K562 (cell line): ENCODE results near the gene EFCC1. TPM values are rescaled to one million over a fixed set of nuclear protein-coding genes. Genes with fewer than 3 reads are reported as not detected.
A peak's percentile ranks its signal among the peaks of the same experiment; 100 is the strongest.

Experiments
- ATAC-seq: fragments of 200-7000 bp; cut with Tn5 transposase; 3 replicates; pipeline ENCODE4 v1.9.1; 2020; ENCODE audit warnings: moderate library complexity
- BruUV-seq: library from RNA; stranded (reverse); fragments of 400-500 nt; replicated peaks from 2 replicates; lab custom pipeline; 2021; lab: Mats Ljungman, UMichigan
- CTCF ChIA-PET: fragments of 300-600 bp; formaldehyde crosslinking; extraction: SDS; loops from one replicate; lab custom pipeline; 2021; ENCODE audit warnings: low intra/inter-chr PET ratio; lab: Yijun Ruan, JAX
- POLR2A ChIA-PET: fragments of 300-600, 350-650 bp; sonication (Branson Sonifier 250); formaldehyde crosslinking; extraction: SDS; loops from one replicate; lab custom pipeline; 2021; ENCODE audit warnings: antibody characterized with exemption, inconsistent platforms; lab: Yijun Ruan, JAX
- DNase-seq, 4 experiments: peaks; one replicate each; pipeline versions ENCODE4 v3.0.0 to v3.0.0-alpha.2; 2011 to 2018; ENCODE audit warnings: low spot score in 3 of 4, mixed read lengths in 3 of 4; ENCODE audit errors: extremely low read depth in 1 of 4
- FAIRE-seq: peaks from 2 replicates; lab custom pipeline; 2011; peaks lifted over from hg19 to GRCh38; lab: Jason Lieb, UNC
- H2AFZ ChIP-seq: 2 replicates; pipeline ENCODE4 v1.6.0; 2011; ENCODE audit warnings: low read depth, low read length, control low read depth, inconsistent platforms
- H3K27ac ChIP-seq: fragments of 200-600 bp; 3 replicates; pipeline ENCODE4 v1.8.0; 2011; ENCODE audit warnings: low read depth, mild to moderate bottlenecking, control low read depth, inconsistent platforms, low read length, moderate library complexity, mixed read lengths; ENCODE audit errors: extremely low read depth
- H3K27me3 ChIP-seq, 2 experiments: fragments of 300-600 bp in 1 of 2; 2 replicates in 1 of 2; 3 replicates in 1 of 2; pipeline versions ENCODE4 v1.6.0 to v1.8.0; 2011; ENCODE audit warnings: inconsistent platforms in 2 of 2, low read length in 2 of 2, mild to moderate bottlenecking in 1 of 2, mixed read lengths in 1 of 2, moderate library complexity in 1 of 2; ENCODE audit not compliant: control insufficient read depth in 2 of 2, insufficient read depth in 2 of 2
- H3K36me3 ChIP-seq: fragments of 300-600 bp; 3 replicates; pipeline ENCODE4 v1.8.0; 2011; ENCODE audit warnings: mild to moderate bottlenecking, low read length, inconsistent platforms; ENCODE audit not compliant: control insufficient read depth, insufficient read depth
- H3K4me1 ChIP-seq, 2 experiments: fragments of 200-600 bp in 1 of 2; replicated peaks in 1 of 2; 2 replicates in 1 of 2; 3 replicates in 1 of 2; pipeline versions ENCODE4 v1.5.1 to v1.8.0; 2011; ENCODE audit warnings: inconsistent platforms in 2 of 2, low read length in 2 of 2, mild to moderate bottlenecking in 1 of 2, mixed read lengths in 1 of 2, moderate library complexity in 1 of 2; ENCODE audit not compliant: control insufficient read depth in 2 of 2, insufficient read depth in 2 of 2
- H3K4me2 ChIP-seq: 2 replicates; pipeline ENCODE4 v1.6.1; 2011; ENCODE audit warnings: low read length, control low read depth, inconsistent platforms, mixed read lengths; ENCODE audit not compliant: insufficient read depth
- H3K4me3 ChIP-seq: fragments of 200-600 bp; sonication (generic), shearing (Covaris generic); 2 replicates; pipeline ENCODE4 v1.5.1; 2016; ENCODE audit warnings: control low read depth, inconsistent platforms
- H3K79me2 ChIP-seq: fragments of 200-600 bp; 3 replicates; pipeline ENCODE4 v1.8.0; 2011; ENCODE audit warnings: low read length, inconsistent platforms; ENCODE audit not compliant: control insufficient read depth, insufficient read depth
- H3K9ac ChIP-seq, 2 experiments: 2 replicates each; pipeline versions ENCODE4 v1.6.0 to v1.6.1; 2011; ENCODE audit warnings: low read depth in 2 of 2, low read length in 2 of 2, control low read depth in 1 of 2, inconsistent platforms in 1 of 2, mild to moderate bottlenecking in 1 of 2, mixed read lengths in 1 of 2; ENCODE audit not compliant: insufficient read depth in 1 of 2
- H3K9me1 ChIP-seq: one replicate; pipeline ENCODE4 v1.6.0; 2011; ENCODE audit warnings: inconsistent platforms, mild to moderate bottlenecking, low read length, moderate library complexity; ENCODE audit not compliant: control insufficient read depth, insufficient read depth
- H3K9me3 ChIP-seq: replicated peaks from 2 replicates; pipeline ENCODE4 v1.5.1; 2011; ENCODE audit warnings: low read depth, low read length, inconsistent platforms; ENCODE audit not compliant: control insufficient read depth, insufficient read depth
- H4K20me1 ChIP-seq: replicated peaks from 2 replicates; pipeline ENCODE4 v1.6.1; 2011; ENCODE audit warnings: low read length, inconsistent platforms, mixed read lengths; ENCODE audit not compliant: control insufficient read depth, insufficient read depth
- KLF16 ChIP-seq: IDR thresholded peaks from 2 replicates; pipeline ENCODE4 v1.6.1; 2016; ENCODE audit warnings: antibody characterized with exemption
- XRCC5 ChIP-seq: fragments of 200-400 bp; formaldehyde crosslinking; IDR thresholded peaks from 2 replicates; pipeline ENCODE4 v1.6.1; 2017; ENCODE audit warnings: low read depth, mild to moderate bottlenecking, low read length
- ZNF224 ChIP-seq: sonication (generic); formaldehyde crosslinking; IDR thresholded peaks from 2 replicates; pipeline ENCODE4 v1.8.0; 2022; ENCODE audit warnings: mild to moderate bottlenecking, missing genetic modification reagents
- ZNF436 ChIP-seq: fragments of 250-450, 450-650 bp; sonication (Bioruptor Pico); formaldehyde crosslinking; IDR thresholded peaks from 2 replicates; pipeline ENCODE4 v1.7.0; 2020; ENCODE audit warnings: mild to moderate bottlenecking
- WGBS: fragments of 100-300 bp; shearing (Covaris generic); methylation state at CpG from one replicate; pipeline ENCODE4 v1.1.6; 2016; ENCODE audit warnings: low coverage, mixed read lengths; ENCODE audit not compliant: insufficient coverage; ENCODE audit errors: missing lambda C conversion rate; 5-methylcytosine and 5-hydroxymethylcytosine counted together
- in situ Hi-C: fragments of 300-500 bp; cut with MboI; formaldehyde crosslinking; loops from 4 replicates; pipeline ENCODE4 v1.15.0; 2018; ENCODE audit warnings: inconsistent platforms, mixed read lengths
- intact Hi-C: fragments of 100-400 bp; cut with micrococcal nuclease; formaldehyde crosslinking; loops from 2 replicates; pipeline ENCODE4 v1.14.2; 2022
- polyA plus RNA-seq, 8 experiments: library from polyadenylated mRNA; depleted of rRNA in 4 of 8; stranded (reverse) in 5 of 8; unstranded in 3 of 8; fragments of >200 nt; fragmentation: Nextera tagmentation in 2 of 8; fragmentation: Illumina TruSeq in 1 of 8; extraction: Ambion mirVana in 2 of 8; extraction: Trizol in 1 of 8; gene quantifications; 2 replicates each; pipeline versions ENCODE4 v1.2.1 to v1.2.3, GENCODE V29; 2011 to 2014; ENCODE audit warnings: inconsistent platforms in 1 of 8, missing spikeins in 1 of 8
- total RNA-seq, 7 experiments: library from RNA; depleted of rRNA in 6 of 7; stranded (reverse); fragments of >200 nt in 6 of 7; fragmentation: Illumina TruSeq in 2 of 7; extraction: Trizol in 2 of 7; gene quantifications; 2 replicates each; pipeline versions ENCODE4 v1.2.1 to v1.2.3, GENCODE V29; 2011 to 2021; ENCODE audit warnings: low replicate concordance in 1 of 7
- TF ChIP-seq, protein P1 (sequence below): fragments of 250-450 bp; sonication (Bioruptor Pico); IDR thresholded peaks from 2 replicates; pipeline ENCODE4 v1.8.0; 2021; ENCODE audit warnings: moderate library complexity, mild to moderate bottlenecking, inconsistent platforms
- TF ChIP-seq, protein P2 (sequence below): fragments of 250-450 bp; sonication (Bioruptor Pico); IDR thresholded peaks from 2 replicates; pipeline ENCODE4 v1.8.0; 2021; ENCODE audit warnings: mild to moderate bottlenecking, moderate library complexity
- TF ChIP-seq, protein P3 (sequence below): sonication (generic); IDR thresholded peaks from 2 replicates; pipeline ENCODE4 v1.6.1; 2016
- TF ChIP-seq, protein P4 (sequence below), 2 experiments: fragments of 450-650 bp in 1 of 2; sonication (generic) in 1 of 2; formaldehyde crosslinking in 1 of 2; IDR thresholded peaks; 2 replicates each; pipeline versions ENCODE4 v1.7.1 to v1.9.0; 2016 to 2022; ENCODE audit warnings: inconsistent platforms in 1 of 2, mild to moderate bottlenecking in 1 of 2, missing genetic modification reagents in 1 of 2

EFCC1 gene
- total and polyA plus RNA-seq, 9 of the 15 experiments (the other 6 are each of a cell fraction or from before 2014, with no cell fraction given): not detected

DNA sequence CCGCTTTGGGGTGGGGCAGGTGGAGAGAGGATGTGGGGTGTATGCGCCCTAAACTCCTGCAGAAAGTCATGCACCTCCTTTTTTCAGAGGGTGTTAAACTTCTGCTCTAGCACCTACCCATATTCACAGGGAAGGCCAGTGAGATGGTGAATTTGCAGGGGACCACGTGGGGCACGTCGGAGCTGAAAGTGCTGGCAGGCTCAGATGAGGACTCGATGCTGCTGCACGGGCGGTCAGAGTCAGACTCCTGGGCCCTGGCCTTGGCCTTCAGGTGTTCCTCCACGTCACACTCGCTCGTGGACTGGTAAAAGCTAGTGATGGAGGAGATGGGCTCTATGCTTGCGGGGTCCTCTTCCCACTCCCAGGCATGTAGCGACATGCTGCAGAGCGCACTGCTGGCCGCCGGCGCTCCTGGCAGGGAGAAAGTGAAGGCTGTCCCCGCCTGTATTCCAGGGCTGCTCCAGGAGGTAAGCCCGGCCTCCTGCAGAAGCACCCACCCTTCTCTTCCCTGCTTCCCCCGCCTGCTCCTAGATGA is 8.1 kb upstream of the EFCC1 start:
- no peak overlapping the region for H2AFZ ChIP-seq
- peaks cover 0 to 8% of the 10 kb centered on the region in 2 experiments; a peak in 2 of 5 replicates for H3K27me3 ChIP-seq
- POLR2A ChIA-PET: interaction anchor here (0.7 kb wide), 1 partner anchor 15 kb away, joined by 3 read pairs; no protein-coding TSS in a partner anchor
- intact Hi-C loops: no loop called here
- DNase-seq (no peak), ATAC-seq (no peak), FAIRE-seq (no peak)
- H3K27ac ChIP-seq: no peak overlapping the region
- H3K79me2 ChIP-seq: no peaks in the 10 kb centered on the region
- no peak overlapping the region for H3K4me3 ChIP-seq
- H3K4me1 ChIP-seq: peaks cover 7 to 12% of the 10 kb centered on the region in 2 experiments; a peak in 4 of 5 replicates
- WGBS: 55% methylated on average over 7 of the region's 20 CpGs
- no peak overlapping the region for H3K4me2 ChIP-seq
- no TSS peak for BruUV-seq
- no peaks in the 10 kb centered on the region for H4K20me1 ChIP-seq
- in situ Hi-C loops: no loop called here
- CTCF ChIA-PET: no interaction called here
- 0 out of 4 replicates have a peak overlapping the region, but pooled peaks of 1 of the 2 experiments have one; percentile 76 for H3K9ac ChIP-seq
- no peaks in the 10 kb centered on the region for H3K9me3 ChIP-seq
- H3K36me3 ChIP-seq: no peaks in the 10 kb centered on the region
- H3K9me1 ChIP-seq: no peaks in the 10 kb centered on the region
- TF ChIP-seq, protein P1, sequence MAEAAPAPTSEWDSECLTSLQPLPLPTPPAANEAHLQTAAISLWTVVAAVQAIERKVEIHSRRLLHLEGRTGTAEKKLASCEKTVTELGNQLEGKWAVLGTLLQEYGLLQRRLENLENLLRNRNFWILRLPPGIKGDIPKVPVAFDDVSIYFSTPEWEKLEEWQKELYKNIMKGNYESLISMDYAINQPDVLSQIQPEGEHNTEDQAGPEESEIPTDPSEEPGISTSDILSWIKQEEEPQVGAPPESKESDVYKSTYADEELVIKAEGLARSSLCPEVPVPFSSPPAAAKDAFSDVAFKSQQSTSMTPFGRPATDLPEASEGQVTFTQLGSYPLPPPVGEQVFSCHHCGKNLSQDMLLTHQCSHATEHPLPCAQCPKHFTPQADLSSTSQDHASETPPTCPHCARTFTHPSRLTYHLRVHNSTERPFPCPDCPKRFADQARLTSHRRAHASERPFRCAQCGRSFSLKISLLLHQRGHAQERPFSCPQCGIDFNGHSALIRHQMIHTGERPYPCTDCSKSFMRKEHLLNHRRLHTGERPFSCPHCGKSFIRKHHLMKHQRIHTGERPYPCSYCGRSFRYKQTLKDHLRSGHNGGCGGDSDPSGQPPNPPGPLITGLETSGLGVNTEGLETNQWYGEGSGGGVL (CRISPR knock-in tag): no peak
- no peak for TF ChIP-seq ZNF436 (CRISPR knock-in tag)
- TF ChIP-seq, protein P2, sequence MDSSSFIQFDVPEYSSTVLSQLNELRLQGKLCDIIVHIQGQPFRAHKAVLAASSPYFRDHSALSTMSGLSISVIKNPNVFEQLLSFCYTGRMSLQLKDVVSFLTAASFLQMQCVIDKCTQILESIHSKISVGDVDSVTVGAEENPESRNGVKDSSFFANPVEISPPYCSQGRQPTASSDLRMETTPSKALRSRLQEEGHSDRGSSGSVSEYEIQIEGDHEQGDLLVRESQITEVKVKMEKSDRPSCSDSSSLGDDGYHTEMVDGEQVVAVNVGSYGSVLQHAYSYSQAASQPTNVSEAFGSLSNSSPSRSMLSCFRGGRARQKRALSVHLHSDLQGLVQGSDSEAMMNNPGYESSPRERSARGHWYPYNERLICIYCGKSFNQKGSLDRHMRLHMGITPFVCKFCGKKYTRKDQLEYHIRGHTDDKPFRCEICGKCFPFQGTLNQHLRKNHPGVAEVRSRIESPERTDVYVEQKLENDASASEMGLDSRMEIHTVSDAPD: no peak
- TF ChIP-seq, protein P3, sequence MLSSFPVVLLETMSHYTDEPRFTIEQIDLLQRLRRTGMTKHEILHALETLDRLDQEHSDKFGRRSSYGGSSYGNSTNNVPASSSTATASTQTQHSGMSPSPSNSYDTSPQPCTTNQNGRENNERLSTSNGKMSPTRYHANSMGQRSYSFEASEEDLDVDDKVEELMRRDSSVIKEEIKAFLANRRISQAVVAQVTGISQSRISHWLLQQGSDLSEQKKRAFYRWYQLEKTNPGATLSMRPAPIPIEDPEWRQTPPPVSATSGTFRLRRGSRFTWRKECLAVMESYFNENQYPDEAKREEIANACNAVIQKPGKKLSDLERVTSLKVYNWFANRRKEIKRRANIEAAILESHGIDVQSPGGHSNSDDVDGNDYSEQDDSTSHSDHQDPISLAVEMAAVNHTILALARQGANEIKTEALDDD: no peak
- TF ChIP-seq, protein P4, sequence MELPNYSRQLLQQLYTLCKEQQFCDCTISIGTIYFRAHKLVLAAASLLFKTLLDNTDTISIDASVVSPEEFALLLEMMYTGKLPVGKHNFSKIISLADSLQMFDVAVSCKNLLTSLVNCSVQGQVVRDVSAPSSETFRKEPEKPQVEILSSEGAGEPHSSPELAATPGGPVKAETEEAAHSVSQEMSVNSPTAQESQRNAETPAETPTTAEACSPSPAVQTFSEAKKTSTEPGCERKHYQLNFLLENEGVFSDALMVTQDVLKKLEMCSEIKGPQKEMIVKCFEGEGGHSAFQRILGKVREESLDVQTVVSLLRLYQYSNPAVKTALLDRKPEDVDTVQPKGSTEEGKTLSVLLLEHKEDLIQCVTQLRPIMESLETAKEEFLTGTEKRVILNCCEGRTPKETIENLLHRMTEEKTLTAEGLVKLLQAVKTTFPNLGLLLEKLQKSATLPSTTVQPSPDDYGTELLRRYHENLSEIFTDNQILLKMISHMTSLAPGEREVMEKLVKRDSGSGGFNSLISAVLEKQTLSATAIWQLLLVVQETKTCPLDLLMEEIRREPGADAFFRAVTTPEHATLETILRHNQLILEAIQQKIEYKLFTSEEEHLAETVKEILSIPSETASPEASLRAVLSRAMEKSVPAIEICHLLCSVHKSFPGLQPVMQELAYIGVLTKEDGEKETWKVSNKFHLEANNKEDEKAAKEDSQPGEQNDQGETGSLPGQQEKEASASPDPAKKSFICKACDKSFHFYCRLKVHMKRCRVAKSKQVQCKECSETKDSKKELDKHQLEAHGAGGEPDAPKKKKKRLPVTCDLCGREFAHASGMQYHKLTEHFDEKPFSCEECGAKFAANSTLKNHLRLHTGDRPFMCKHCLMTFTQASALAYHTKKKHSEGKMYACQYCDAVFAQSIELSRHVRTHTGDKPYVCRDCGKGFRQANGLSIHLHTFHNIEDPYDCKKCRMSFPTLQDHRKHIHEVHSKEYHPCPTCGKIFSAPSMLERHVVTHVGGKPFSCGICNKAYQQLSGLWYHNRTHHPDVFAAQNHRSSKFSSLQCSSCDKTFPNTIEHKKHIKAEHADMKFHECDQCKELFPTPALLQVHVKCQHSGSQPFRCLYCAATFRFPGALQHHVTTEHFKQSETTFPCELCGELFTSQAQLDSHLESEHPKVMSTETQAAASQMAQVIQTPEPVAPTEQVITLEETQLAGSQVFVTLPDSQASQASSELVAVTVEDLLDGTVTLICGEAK (IDR thresholded peaks at IDR 0.05): no peak
- TF ChIP-seq, protein P4 (CRISPR knock-in tag; IDR thresholded peaks at IDR 0.05): no peak
- no peak for TF ChIP-seq ZNF224 (CRISPR knock-in tag)
- no peak for TF ChIP-seq KLF16
- TF ChIP-seq XRCC5: no peak
